ENCODE results near the gene DST.

DST gene

DNA sequence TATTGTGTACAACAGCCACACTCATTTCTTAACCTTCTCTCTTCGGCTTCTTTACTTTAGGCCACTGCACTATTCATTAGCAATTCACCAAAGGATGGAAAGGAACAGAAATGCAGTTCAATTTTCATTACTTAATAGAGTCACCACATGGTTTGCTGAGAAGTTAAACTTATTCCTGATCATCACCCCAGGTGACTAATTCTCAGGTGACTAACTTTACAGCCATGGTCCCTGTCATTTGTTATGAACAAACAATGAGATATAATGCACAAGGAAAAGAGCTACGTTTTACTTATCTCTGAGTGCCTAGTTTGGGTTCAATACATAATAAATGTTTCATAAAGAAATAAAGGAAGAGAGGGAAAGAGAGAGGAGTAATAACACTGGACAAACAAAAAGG, 45.8 kb upstream of the DST start:
- TF ChIP-seq, protein P1, sequence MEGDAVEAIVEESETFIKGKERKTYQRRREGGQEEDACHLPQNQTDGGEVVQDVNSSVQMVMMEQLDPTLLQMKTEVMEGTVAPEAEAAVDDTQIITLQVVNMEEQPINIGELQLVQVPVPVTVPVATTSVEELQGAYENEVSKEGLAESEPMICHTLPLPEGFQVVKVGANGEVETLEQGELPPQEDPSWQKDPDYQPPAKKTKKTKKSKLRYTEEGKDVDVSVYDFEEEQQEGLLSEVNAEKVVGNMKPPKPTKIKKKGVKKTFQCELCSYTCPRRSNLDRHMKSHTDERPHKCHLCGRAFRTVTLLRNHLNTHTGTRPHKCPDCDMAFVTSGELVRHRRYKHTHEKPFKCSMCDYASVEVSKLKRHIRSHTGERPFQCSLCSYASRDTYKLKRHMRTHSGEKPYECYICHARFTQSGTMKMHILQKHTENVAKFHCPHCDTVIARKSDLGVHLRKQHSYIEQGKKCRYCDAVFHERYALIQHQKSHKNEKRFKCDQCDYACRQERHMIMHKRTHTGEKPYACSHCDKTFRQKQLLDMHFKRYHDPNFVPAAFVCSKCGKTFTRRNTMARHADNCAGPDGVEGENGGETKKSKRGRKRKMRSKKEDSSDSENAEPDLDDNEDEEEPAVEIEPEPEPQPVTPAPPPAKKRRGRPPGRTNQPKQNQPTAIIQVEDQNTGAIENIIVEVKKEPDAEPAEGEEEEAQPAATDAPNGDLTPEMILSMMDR (conservative IDR thresholded peaks at IDR 0.05; ENCODE audit: low read length) = no peak
- no peak for DNase-seq (ENCODE audit: low read depth)
- no peak overlapping the region for H3K4me3 ChIP-seq (ENCODE audit: low read length)

DNA sequence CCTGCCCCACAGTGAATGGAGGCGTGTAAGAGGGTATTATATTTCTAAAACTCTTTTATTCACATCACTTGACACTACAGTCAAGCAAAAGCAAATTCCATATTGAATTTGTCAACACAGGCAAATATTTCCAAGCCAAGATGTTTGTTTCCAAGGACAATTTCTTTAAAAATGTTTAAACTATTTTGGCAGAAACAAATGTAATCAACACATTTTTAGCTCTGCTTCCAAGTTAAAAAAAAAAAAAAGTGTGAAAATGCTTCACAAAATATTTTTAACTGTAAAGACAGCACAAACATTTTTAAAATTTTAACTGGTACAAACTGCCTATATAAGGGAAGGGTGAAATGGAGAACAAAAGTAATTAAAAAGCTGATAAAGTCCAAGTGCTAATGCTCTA, 44.9 kb upstream of the DST start:
- H3K4me3 ChIP-seq (ENCODE audit: low read length) = no peak overlapping the region
- TF ChIP-seq, protein P1 (conservative IDR thresholded peaks at IDR 0.05; ENCODE audit: low read length) = no peak
- DNase-seq (ENCODE audit: low read depth) = no peak

DNA sequence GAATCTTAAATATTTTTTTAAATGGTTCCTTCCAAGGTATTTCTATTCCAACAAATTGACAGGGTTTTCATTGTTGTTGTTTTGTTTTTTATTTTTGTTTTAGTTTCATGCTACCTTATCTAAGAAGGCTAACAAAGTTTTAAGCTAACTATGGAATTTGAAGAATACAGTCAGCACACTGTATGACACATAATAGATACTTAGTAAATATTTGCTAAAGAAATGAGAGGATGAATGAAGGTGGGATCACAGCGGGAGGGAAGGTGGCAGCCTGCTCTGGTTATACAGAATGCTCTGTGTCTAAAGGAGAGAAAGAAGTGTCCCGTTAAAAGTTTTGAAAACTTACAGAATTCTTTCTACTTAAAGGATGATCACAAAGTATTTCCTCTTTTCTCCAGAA, 43.7 kb upstream of the DST start:
- no peak for DNase-seq (ENCODE audit: low read depth)
- TF ChIP-seq, protein P1 (conservative IDR thresholded peaks at IDR 0.05; ENCODE audit: low read length) = no peak
- H3K4me3 ChIP-seq (ENCODE audit: low read length) = no peak overlapping the region

DNA sequence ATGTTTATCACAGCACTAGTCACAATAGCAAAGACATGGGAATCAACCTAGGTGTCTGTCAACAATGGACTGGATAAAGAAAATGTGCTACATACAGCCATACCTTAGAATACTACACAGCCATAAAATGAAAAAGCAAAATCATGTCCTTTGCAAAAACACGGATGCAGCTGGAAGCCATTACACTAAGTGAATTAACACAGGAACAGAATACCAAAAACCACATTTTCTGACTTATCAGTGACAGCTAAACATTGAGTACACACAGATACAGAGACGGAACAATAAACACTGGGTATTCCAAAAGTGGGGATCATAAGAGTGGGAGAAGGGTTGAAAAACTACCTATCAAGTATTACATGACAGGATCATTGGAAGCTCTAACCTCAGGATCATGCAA, 43.3 kb upstream of the DST start:
- TF ChIP-seq, protein P1 (conservative IDR thresholded peaks at IDR 0.05; ENCODE audit: low read length) = no peak
- no peak for DNase-seq (ENCODE audit: low read depth)
- H3K4me3 ChIP-seq (ENCODE audit: low read length) = no peak overlapping the region

DNA sequence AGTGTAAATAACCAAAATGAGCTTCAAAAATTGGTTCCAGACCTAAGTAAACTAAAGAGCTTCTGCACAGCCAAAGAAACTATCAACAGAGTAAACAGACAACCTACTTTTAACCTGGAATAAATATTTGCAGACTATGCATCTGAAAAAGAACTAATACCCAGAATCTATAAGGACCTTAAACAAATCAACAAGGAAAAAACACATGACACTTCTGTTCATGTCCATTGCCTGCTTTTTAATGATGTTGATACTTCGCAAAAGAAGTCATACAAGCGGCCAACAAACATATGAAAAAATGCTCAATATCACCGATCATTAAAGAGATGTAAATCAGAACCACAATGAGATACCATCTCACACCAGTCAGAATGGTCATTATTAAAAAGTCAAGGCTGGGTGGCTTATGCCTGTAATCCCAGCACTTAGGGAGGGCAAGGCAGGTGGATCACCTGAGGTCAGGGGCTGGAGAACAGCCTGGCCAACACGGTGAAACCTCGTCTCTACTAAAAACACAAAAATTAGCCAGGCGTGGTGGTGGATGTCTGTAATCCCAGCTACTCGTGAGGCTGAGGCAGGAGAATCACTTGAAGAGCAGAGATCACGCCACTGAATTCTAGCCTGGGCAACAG, 42.5 kb upstream of the DST start:
- DNase-seq (ENCODE audit: low read depth) = no peak
- H3K4me3 ChIP-seq (ENCODE audit: low read length) = no peak overlapping the region
- TF ChIP-seq, protein P1 (conservative IDR thresholded peaks at IDR 0.05; ENCODE audit: low read length) = no peak

DNA sequence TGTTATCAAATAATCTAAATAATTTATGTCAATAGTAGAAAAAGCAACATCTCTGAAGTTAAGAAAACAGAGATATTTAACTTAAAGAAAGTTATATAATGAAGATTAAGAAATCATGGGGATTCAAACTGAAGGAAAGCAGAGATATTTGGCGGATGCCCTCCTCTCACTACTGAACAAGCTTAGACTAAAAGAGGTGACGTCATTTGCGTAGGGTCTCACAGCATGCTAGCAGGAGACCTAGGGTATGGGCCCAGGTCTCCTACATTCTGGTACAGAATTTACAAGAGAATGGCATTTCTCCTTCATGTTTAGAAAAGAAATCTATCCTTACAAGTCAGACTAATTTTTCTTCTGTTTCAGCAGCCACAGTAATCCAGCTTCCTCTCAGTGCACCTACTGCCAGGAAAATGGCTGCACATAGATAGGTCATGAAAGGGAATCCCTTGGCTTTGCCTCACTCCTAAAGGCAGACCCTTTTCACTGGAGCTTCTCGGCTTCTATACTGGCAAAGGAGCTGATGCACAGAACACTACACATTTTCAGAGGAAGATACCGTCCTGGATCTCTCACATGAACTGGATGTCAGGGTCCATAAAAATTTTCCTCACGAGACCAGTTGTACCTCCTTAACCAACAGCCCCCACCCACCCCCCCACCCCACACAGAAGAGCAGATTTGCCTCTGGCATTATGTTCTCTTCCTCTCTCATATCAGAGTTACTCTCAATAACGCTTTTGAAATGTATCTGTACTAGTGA, 41.8 kb upstream of the DST start:
- no peak overlapping the region for H3K4me3 ChIP-seq (ENCODE audit: low read length)
- TF ChIP-seq, protein P1 (conservative IDR thresholded peaks at IDR 0.05; ENCODE audit: low read length) = no peak
- DNase-seq (ENCODE audit: low read depth) = no peak

DNA sequence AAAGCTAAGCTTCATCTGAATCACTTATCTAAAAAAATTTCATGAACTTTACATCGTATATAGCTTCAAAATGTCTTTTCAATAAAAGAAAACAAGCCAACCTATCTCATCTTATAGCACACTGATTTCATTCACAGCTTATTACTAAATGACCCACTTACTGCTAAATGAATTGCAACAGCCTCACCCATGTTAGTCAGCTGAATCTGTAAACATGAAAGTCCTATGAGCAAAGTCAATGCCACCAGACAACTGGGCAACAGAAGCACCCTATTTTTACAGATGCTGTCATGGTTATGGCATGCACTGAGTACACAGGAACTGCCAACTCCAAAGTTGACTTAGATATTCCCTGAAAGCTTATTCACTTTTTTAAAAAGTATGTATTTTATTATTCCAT, 41.2 kb upstream of the DST start:
- no peak overlapping the region for H3K4me3 ChIP-seq (ENCODE audit: low read length)
- TF ChIP-seq, protein P1 (conservative IDR thresholded peaks at IDR 0.05; ENCODE audit: low read length) = no peak
- DNase-seq (ENCODE audit: low read depth) = peak; percentile 94
